ENCODE measurements around the gene TBX15.

TBX15 gene

GRCh38 chr1:119001181-119002027, 13.3 kb upstream of the TBX15 start:
- no peak for DNase-seq

- no peak for DNase-seq
Observed at GRCh38 chr1:119000371-119001180, 12.4 kb upstream of the TBX15 start.

GRCh38 chr1:118999348-119000071, 11.4 kb upstream of the TBX15 start:
- DNase-seq = no peak

- no peak for DNase-seq
Observed at GRCh38 chr1:118998171-118998570, 10.0 kb upstream of the TBX15 start.

- no peak for DNase-seq
Observed at GRCh38 chr1:118997225-118997624, 9.1 kb upstream of the TBX15 start.

- DNase-seq = no peak
Observed at GRCh38 chr1:118995312-118996016, 7.3 kb upstream of the TBX15 start.

- no peak for DNase-seq
Observed at GRCh38 chr1:118993700-118994026, 5.5 kb upstream of the TBX15 start.

- DNase-seq = no peak
Observed at GRCh38 chr1:118992868-118993699, 4.9 kb upstream of the TBX15 start.

GRCh38 chr1:118992237-118992825, 4.2 kb upstream of the TBX15 start:
- DNase-seq = no peak

- no peak for DNase-seq
Observed at GRCh38 chr1:118991448-118991847, 3.3 kb upstream of the TBX15 start.

- DNase-seq = no peak
Observed at GRCh38 chr1:118990513-118991152, 2.5 kb upstream of the TBX15 start.

- DNase-seq = no peak
Observed at GRCh38 chr1:118989878-118990378, 1.8 kb upstream of the TBX15 start.

GRCh38 chr1:118989006-118989815, 1.1 kb upstream of the TBX15 start:
- no peak for DNase-seq

- DNase-seq = no peak
Observed at GRCh38 chr1:118987468-118988185, 516 bp downstream of the TBX15 start.

GRCh38 chr1:118986555-118987467, 1.3 kb downstream of the TBX15 start:
- DNase-seq = no peak

- no peak for DNase-seq
Observed at GRCh38 chr1:118985640-118986554, 2.2 kb downstream of the TBX15 start.

Data from hematopoietic multipotent progenitor cell treated with erythropoietin and hydrocortisone succinate and interleukin-3 and kit ligand, for 8 days (in vitro differentiated cells).